Measurements from ENCODE around the gene C9orf43.
A peak's percentile ranks its signal among the peaks of the same experiment; 100 is the strongest.
"Not testable (repeated sequence)": the region's sequence is repeated elsewhere in the genome, so short reads cannot be mapped to it uniquely, and the experiment has no call there.

The C9orf43 gene

DNA sequence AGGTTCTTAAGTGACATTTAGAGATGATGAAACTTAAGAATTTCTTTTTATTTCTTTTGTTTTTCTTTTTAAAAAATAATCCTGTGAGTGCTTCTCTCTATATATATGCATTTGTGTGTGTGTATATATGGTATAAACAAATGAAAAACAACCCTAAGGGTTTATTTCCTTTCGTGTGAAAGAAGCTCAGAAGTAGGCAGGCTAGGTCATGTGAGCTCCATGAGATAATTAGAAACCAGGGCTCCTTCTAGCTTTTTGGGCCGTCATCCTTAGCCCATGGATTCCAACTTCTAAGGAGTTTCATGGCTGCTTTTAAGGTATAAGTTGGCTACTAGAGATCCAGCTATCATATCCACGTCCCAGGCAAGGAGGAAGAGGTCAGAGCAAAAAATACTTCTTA lies 11.2 kb downstream of the C9orf43 start:
- no peak for DNase-seq

DNA sequence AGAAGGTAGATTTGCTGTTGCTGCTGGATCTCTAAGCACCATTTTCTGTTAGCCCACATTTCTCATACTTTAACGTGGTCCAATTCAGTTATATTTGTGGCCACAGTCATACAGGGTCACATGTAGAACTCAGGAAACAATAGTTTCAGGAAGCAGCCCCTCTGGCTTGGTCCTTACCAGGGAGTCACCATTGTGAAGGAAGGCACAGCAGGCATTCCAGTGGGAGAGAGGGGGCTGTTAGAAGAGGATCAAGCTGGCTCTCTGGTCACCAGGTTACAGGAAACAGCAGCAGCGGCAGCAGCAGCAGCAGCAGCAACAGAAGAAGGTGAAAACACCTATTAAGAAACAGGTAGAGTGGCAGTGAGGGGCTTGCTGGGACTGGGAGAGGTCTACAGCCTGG lies 14.5 kb downstream of the C9orf43 start:
- no peak for DNase-seq

DNA sequence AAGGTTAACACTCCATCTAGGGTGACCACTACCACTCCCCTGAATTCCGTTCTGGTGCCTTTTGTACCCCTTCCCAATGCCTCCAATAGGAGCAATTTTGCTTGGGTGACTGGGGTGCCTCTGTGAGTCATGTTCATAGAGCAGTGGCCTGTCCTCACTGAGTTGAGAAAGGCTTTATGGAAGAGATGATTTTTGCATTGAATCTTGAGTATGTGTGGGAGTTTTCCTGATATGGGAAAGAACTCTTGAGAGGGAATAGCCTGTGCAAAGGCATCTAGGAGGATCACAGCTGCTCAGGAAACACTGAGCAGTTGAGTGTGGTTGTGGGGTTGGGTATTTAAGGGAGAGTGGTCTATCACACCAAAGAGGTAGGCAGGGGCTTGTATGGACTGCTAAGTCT lies 16.2 kb downstream of the C9orf43 start:
- DNase-seq = no peak

DNA sequence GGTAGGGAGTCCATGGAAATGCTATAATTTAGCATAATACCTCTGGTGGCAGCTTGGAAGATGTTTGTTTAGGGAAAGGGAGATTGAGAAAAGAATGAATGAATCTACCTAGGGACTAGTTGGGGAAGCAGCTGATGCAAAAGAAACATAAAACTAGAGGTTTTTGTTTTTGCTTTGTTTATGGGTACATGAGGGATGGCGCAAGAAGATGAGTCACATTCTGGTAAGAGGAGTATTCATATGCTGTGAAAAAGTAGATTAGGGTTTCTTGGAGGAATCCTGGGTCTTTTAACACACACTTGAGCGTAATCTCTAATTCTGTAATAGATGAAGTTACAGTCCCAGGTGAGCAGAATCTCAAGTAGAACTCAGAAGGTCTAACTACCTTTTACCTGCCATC lies 17.1 kb downstream of the C9orf43 start:
- no peak for DNase-seq

DNA sequence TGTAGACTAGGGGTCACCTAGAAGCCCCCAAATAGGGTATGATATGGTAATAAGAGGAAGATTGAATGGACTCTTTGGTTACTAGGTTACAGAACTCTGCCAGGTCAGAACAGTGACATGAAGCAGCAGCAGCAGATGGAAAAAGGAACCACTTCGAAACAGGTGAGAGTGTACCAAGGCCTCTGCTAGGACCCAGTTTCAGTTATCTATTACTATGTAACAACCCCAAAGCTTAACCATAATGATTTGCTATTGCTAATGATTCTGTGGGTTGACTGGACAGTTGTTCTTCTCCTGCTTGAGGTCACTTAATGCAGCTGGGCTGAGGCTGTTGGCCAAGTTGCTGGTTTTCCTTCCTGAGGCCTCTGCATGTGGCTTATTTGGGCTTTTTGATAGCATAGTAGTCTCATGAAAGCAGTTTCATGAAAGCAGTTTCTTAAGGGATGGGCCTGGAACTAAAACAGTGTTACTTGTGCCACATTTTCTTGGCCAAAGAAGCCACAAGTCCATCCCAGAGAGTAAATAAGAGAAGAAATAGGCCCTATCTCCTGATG lies 17.6 kb downstream of the C9orf43 start:
- no peak for DNase-seq

DNA sequence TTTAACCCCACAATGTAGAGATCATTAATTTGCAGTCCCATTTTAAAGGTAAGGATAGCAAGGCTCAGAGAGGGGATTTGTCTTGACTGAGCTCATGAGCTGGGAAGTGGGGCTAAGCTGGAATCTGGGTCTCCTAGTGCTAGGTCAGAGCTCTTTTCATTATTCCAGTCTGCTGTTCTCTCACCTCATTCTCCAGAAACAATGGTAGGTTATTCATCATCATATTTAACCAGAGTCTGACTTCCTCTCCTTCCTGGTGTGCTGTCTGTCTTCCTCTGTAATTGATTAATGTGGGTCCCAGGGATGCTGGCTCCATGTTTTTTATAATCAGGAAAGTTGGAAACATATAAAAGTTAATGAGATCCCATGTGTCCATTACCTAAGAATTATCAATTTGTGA lies 20.6 kb downstream of the C9orf43 start:
- DNase-seq = no peak

DNA sequence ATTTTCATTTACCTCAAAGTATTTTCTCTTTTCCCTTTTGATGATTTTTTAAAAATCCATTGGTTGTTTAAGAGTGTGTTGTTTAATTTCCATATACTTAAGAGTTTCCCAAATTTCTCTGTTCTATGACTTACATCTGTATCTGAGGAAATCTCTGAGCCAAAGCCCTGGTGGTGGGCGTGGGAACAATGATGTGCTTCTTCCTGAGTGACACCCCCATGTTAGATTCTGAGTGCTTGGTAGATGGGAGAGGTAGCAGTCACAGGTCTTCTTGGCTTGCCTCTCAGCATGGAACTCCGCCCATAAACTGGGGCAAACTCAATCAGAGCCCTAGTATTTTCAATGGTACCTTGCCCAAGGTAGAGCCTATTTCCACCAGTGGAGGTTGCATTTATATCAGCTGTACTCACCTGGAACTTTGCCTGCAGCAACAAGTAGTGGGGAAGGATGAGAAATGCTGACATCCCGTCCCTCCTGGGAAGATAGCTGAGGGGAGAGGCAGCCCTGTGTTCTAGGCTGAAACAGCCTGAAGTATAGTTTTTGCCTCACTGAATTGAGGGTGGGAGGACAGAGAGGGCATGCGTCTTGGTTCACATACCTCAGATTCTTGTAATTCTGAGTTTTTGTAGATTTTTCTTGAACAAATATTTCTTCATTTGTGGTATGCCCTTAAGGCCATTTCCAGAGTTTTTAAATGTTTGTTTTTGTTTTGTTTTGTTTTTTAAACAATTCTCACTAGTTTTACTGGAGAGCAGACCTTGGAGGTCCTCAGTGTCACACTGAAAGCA lies 26.4 kb downstream of the C9orf43 start:
- DNase-seq = no peak

DNA sequence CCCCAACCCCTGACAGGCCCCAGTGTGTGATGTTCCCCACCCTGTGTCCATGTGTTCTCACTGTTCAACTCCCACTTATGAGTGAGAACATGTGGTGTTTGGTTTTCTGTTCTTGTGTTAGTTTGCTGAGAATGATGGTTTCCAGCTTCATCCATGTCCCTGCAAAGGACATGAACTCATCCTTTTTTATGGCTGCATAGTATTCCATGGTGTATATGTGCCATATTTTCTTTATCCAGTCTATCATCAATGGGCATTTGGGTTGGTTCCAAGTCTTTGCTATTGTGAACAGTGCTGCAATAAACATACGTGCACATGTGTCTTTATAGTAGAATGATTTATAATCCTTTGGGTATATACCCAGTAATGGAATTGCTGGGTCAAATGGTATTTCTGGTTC lies 27.2 kb downstream of the C9orf43 start:
- DNase-seq = not testable (repeated sequence)

DNA sequence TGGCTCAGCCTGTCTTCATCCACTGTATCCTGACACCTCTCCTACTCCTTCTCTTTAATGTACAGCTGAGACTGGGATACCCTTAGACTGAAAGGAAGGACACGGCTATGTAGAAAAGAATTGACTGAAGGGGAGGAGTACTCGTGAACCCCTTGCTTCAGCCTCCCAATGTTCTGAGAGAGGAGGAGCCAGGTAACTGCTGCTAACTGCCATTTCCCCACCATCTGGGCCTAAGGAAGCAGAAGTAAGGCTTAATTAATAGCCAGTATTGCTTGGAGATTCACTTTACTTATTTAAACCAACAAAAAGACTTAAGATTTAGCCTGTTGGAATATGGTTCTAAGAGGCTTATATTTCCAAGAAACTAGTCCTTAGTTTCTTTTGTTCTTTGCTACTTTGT lies 34.2 kb downstream of the C9orf43 start:
- DNase-seq = no peak

DNA sequence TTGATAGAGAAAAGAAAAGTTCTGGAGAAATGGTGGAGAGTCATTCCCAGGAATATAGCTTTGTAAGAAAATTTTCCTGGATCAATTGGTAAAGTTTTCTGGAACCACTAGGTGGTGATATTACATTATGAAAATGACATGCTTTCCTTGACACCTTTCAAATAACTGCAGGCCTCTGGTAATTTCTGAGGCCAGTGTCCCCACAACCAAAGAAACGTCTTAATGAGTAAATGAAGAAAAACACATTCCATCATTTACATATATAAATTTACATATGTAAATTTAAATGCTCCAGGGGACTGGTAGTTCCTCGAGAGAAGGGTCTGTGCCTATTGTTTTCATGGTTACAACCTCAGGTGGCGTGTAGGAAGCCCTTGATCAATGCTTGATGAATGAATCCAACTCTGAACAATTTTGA lies 35.8 kb downstream of the C9orf43 start:
- peak; percentile 5 to 10 for DNase-seq

DNA sequence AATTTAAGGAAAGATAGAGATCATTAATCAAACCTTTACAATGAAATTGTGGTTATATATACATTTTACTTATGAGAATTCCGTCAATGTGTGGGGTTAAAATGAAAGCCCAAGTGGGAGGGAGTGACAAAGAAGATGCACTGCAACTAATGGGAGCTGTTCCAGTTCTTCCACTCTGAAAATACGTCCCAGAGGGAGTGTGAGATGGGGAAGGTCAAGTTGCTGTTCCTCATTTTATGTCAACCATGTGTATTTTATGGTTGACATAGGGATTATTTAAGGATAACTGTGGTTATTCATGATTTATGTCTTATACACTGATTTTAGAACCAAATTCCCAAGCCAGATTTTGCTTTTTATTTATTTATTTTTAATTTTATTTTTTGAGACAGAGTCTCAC lies 38.8 kb downstream of the C9orf43 start:
- DNase-seq = no peak

DNA sequence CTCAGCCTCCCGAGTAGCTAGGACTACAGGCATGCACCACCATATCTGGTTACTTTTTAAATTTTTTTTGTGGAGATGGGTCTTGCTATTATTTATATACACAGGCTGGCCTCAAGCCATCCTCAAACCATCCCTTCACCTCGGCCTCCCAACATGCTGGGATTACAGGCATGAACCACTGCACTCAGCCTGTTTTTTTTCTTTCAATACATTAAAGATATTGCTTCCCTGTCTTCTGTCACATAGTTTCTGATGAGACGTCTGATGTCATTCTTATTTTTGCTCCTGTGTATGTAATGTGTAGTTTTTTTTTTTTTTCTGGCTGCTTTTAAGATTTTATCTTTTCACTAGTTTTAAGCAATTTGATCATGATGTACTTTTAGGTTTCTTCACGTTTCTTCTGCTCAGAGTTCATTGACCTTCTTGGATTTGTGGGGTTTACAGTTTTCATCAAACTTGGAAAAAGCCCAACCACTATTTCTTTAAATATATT lies 41.6 kb downstream of the C9orf43 start:
- no peak for DNase-seq

DNA sequence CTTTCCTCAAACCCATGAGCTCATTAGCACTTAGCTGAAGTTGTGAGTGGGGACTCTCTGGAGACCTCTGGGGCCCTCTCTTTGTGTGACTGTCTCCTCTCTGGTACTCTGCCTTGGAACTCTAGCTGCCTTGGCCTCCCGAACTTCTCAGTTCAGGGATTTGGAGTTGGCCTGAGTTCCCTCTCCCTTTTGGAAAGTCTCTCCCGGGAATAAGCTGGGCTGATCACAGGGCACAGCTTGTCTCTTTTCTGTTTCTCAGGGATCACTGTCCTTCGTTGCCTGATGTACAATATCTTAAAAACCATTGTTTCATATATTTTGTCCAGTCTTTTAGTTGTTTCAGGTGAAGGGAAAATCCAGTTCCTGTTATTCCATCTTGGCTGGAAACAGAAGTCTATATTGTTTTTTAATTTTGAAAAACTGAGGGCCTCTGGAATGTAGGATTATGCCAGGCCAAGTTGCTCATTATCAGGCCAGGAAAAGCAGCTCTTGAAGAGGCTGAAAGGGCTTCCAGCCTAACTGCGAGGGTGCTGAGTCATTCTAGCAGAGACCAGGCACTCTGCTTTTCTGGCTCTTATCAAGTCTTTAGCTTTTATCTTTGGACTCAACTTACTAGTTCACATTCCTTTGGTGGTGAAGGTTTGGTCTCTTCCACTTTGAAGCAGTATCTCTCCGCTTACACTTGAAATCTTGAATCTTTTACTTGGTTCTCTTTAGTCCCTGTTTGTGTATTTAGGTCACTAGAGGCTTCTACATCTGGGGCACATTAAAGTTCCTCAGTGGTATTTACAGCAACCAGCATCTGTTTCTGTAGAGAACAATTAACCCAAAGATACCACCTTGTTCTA lies 44.6 kb downstream of the C9orf43 start:
- no peak for DNase-seq

DNA sequence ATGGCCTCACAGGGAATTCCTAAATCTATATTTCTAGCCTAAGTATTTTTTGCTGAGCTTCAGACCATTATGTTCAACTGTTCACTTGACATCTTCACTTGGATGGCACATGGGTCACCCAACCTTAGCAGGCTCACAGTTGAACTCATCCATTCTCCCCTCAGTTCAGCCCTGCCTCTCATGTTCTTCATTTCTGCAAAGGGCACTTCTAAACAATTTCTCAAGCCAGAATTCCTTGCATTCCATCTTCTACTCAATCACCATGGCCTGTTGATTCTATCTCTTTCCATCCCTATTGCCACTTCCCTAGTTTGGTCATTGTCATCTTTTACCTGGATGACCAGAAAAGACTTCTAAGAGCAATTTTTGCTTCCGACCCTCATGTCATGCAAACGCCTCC lies 45.7 kb downstream of the C9orf43 start:
- DNase-seq = no peak

DNA sequence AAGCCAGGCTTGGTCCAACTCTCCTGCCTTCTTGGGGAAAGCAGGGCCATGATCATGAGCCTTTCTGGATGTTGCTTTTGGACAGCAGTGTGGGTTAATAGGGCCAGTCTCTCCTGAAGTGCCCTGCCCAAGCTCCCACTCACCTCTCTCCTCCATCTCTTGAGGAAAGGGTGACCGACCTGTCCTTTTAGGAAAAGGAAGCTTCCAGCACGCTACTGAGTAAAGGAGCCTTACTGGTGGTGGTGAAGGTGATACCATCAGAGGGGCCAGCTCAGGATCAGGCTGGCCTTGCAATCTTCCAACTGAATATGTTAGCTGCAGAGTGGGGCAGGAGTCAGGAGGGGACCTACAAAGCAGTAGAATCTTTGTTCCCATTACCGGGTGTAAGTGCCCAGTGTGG lies 50.7 kb downstream of the C9orf43 start:
- DNase-seq = no peak

DNA sequence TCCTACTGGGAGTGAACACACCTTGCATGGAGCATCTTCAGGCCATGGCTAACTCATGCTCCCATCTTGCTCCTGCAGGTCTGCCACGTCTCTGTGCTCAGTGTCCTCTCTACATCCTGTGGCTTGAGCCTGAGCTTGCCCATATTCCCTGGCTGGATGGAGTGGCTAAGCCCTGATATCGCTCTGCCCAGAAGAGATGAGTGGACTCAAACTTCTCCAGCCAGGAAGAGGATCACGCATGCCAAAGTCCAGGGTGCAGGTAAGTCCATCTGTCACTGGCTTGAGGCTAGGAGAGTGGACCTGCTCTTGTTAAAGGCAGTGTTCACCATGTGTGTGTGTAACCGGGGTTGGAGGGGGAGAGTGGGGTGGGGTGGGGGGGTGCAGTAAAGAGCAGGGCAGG lies 51.4 kb downstream of the C9orf43 start:
- DNase-seq = no peak

DNA sequence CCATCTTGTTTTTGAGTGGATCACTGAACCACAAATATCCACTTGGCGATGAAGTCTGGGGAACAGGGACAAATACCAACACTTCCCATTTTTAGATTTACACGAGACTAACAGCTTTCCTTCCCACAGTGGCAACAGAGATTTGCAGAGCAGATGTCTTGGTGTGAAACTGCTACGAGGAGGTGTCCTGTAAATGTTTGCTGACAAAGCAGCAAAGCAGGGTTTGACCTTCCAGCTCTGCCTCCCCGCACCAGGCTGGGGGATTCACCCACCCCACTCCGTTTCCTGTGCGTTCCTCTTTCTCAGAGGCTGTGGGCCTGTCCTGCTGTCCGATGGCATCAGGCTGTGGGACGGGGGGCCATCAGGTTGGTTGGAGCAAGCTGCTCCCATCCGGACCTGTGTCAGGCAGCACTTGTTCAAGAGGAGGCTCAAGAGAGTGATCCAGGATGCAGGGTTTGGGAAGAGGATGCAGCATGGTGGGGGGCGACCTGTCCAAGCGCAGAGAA lies 52.3 kb downstream of the C9orf43 start:
- DNase-seq = no peak

DNA sequence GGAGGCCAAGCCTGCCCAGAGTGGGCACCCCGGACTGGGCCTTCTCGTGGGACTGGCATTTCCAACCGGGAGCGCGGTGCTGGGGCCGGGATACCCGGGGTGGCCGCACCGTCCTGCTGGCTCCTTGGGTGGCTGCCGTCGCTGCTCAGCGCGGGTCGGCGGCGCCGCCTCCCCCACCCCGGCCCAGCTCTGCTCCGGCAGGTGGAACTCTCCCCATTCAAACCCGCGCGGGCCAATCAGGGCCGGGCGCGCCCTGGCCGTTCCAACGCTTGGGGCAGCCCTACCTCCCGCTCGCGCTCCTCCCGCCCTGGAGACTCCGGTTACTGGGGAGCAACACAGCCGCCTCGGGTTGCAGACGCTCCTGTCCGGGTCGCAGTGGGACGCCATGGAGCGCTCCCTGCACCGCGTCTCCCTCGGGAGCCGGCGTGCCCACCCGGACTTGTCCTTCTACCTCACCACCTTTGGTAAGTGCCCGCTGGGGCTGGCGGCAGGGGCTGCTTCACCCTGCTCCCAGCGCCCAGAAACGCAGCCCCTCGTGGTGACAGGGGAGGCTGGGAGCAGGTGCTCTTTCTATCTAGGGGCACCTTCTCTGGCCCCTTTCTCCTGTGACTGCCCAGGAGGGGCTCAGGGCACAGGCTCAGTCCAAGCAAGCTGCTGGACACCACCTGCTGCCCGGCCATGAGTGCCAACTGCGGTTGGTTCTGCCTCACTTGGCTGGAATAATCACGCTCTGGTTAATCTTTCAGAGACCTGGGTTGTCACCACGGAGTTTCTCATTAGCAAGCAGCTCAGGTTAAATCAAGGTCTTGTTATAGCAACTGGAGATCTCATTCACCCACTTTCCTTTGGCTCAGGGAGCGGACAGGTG lies 53.1 kb downstream of the C9orf43 start, which contains the start of gene RGS3:
TSS of gene RGS3 (plus strand) at position 310 of the 868 bp plus-strand sequence. CDS start at position 386, 76 bp downstream.
- no peak for DNase-seq

DNA sequence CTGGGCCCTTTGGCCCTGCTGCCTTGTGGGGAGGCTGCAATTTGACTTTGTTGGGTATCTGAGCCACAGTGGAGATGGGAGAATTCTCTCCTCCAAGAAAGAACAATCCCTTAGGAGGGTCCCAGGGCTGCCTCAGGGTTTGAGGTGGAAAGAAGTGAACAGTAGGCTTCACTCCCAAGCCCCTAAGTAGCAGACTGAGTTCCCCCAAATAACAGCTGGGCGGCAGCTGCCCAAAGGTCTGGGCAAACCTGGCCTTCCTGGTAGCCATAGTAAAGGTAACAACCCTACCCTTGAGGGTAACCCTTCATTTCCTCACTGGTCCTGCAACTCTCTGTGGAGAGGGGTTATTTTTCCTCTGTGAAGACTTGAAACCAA lies 53.7 kb downstream of the C9orf43 start:
- DNase-seq = no peak

DNA sequence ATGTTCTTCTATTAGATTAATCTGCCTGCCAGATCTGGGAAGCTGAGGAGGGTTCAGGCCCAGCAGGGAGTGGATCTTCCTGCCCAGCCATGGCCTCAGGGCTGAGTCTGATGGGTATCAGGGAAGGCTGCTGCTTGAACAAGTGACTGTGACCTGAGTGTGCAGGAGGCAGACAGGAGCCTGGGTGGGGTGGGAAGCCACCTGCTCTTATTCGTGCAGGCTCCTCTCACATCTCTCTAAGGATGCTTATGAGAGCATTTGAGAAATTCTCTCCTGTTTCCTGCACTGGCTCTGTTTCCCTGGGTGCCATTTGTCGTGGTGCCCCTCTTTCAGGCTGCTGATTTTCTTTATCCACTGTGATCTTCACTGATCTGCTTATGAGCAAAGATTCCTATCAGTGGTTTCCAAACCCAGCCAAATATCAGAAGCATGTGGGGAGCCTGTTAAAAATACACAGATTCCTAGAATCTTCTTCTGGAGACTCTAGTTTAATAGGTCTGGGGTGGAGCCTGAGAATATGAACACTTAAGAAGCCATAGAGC lies 55.1 kb downstream of the C9orf43 start:
- no peak for DNase-seq

DNA sequence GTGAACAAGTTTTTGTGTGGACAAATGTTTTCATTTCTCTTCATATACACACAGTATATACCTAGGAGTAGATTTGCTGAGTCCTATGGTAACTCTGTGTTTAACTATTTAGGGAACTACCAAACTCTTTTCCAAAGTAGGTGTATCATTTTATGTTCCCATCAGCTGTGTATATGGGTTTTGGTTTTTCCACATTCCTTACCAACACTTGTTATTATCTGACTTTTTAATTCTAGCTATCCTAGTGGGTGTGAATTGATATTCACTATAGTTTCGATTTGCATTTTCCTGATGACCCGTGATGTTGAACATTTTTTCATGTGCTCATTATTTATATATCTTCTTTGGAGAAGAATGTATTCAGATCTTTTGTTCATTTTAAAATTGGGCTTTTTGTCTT lies 56.6 kb downstream of the C9orf43 start:
- DNase-seq = no peak

Data from stimulated activated CD4-positive, alpha-beta T cell treated with anti-CD3 and anti-CD28 coated beads, Interleukin-2, amount 100 ng/mL, for 48 hours (primary cell).